NCI-H2107 treated with DMSO at 0.1 percent for 48 hours (cell line): ENCODE measurements around the gene XRCC5.

Experiments used
- DNase-seq: peaks from one replicate; lab custom pipeline; 2025; ENCODE audit not compliant: unreplicated experiment; lab: John Stamatoyannopoulos, UW

The XRCC5 gene

DNA sequence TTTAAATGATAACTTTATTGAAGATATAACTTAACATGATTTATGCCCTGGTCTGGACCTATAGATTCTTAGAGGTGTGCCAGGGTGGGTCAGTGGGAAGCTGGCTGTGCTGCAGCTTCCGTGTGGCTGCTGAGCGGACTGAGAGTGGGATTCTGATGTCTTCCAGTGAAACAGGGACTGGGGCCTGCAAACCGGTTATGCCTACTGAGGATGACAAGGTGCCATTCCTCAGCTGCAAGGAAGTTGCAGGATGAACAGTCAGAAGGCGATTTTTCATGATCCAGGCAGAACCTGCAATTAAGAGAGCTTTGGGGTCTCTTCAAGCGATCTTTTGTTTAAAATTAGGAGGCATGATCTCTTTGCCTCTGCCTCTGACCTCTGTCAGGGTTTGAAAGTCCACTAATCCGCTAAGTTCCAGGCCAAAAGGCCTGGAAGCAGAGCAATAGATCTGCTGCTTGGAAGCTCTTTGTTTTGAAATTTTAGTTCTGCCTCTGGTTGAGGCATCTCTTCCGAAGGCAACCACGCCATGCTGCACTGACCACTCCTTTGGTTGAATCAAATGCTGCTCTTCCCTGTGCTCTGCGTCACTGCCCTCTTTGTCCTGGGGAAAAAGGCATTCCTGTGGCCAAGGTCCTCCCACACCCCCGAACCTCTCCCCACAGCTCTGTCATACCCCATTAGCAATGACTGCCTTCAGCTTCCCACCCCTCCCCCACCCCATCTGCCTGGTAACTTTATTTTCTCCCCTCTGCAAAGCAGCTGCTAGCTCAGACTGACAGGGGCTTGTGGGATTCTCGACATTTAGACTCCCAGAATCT, 25.5 kb upstream of the XRCC5 start:
- peak; percentile 60 for DNase-seq

DNA sequence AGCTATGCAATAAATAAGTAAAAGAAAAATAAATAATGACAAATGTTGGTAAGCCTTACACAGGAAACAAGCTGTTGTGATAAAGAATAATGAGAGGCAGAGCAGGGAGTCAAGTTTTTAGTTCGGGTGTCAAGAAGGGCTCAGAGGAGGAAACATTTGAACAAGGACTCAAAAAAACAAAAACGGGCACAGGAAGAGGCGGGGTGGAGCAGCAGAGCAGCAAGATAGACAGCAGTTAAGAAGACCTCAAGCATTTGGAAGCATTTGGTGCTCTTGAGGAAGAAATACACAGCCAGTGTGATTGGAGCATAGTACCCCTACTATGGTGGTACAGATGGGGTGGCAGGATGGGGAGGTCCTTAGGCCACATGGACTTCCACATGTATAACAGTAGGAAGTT, 24.6 kb upstream of the XRCC5 start:
- no peak for DNase-seq

DNA sequence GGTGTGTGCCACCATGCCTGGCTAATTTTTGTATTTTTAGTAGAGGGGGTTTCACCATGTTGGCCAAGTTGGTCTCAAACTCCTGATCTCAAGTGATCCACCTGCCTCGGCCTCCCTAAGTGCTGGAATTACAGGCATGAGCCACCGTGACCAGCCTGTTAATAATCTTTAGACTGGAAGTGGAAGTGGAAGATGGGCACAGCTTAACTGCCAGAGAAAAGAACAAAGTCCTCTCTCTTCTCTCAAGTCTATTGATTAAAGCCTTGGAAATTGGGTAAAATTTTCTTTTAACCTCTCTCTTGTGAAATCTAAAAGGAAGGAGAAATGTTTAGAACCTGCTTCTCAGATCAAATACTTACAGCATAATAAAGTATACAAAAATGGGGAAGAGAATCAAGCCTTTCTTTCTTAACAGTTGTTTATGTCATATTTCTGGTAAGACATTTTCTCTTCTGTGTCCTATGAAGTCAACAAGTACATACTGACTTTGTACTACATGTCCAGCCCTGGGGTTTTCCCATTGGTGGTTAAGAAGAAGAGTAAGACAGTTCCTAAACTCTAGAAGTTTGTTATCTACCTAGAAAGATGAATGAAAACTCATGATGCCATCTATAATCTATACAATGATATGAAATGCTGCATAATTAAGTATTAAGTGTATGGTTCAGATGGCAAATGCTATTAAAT, 22.8 kb upstream of the XRCC5 start:
- no peak for DNase-seq

GRCh38 chr2:216090369-216090786, 18.8 kb upstream of the XRCC5 start:
- DNase-seq: no peak

GRCh38 chr2:216092646-216093045, 16.5 kb upstream of the XRCC5 start:
- no peak for DNase-seq

- no peak for DNase-seq
These were observed 14.4 kb upstream of the XRCC5 start for GRCh38 chr2:216094701-216095100.

- no peak for DNase-seq
These were observed 10.5 kb upstream of the XRCC5 start for GRCh38 chr2:216098421-216099334.

DNA sequence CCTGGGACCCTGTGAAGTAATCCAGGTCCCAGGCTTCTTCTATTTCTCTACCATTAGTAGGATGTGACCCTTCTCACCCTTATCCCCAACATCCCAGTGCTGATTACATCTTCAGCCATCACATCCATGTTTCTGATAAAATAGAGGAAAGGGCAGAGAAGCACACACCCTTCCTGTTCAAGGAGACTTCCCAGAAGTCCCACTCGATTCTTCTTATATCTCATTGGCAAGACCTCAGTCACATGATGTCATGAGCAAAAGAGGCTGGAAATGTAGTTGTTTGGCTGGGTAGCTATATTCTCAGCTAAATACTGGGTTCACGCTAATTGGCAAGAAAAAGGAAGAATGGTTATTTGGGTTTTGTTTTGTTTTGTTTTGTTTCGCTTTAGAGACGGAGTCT, 8.0 kb upstream of the XRCC5 start:
- DNase-seq: no peak

DNA sequence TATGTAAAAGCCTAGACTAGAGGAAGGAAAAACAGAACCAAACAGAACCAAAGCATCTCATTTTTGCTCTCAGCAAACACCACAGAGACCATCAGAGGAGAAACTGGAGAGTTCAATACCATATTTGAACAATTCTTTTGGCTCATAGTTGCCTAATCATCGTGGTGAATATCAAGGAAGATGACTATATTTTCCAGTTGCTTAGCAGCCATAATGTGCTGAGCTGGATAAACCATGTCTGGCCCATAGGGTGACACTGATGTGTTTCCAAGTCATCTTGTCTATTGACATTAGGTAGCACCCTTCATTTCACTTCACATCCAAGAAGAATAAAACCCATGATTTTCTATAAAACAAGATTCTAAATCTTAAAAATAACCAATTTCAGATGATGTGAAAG, 5.9 kb upstream of the XRCC5 start:
- DNase-seq: no peak

DNA sequence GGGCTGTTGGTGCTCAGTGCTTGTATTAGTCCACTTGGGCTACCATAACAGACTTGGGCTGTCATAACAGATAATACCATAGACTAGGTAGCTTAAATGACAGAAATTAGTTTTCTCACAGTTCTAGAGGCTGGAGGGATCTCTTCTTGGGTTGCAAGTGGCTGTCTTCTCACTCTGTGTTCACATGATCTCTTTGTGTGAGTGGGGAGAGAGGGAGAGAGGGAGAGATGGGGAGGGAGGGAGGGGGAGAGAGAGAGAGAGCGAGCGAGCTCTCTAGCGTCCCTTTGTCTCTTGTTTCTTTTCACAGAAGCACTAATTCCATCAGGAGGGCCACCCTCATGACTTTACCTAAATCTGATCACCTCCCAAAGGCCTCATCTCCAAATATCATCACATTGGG, 4.5 kb upstream of the XRCC5 start:
- DNase-seq: no peak

DNA sequence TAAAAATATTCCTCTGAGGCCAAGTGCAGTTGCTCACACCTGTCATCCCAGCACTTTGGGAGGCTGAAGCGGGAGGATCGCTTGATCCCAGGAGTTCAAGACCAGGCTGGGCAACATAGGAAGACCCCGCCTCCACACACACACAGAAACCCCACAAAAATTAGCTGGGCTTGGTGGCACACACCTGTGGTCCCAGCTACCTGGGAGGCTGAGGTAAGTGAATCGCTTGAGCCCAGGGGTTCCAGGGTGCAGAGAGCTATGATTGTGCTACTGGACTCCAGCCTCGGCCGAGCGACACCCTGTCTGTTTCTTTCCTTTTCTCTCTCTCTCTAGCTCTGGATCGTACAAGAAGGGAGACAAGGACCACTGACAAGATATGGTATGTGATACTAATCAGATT, 1.8 kb upstream of the XRCC5 start:
- no peak for DNase-seq

DNA sequence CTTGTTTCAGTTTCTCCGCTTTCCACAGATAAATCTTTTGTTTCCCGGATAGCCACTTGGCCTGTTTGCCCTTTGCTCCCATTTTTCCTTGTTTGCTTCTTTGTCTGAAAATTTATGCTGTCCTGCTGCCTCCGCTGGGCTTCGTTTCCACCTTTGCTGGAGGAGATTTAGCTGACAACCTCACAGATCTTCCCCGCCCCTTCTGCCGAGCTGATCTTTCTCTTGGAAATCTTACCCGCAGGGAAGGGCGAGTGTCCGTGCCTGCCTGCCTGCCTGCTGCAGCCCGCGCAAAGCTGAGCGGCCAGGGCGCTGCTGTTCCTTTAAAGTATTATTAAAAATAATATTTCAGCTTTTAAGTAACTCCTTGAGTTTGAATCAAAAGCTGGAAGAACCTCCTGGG, 1.4 kb upstream of the XRCC5 start:
- no peak for DNase-seq

- DNase-seq: no peak
These were observed 710 bp upstream of the XRCC5 start for GRCh38 chr2:216108310-216108966.

- peak; percentile 27 for DNase-seq
These were observed 940 bp downstream of the XRCC5 start for GRCh38 chr2:216109962-216110614.

DNA sequence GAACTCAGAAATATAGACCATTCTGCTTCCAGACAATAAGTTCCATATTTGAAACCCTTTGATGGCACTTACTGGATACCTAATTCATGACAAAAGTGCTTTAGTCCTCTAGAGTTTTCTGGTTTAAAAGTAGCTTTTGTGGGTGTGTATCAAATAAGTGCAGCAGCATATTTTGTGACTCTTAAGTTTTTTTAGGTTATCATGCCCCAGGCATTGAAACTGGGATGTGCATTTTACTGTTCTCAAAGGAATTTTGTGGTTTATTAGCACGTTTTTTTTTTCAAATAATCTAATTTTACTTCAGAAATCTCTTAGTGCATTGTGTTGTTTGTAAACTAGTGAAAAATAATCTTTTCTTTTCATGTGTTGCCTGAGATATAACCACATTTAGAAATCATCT, 1.5 kb downstream of the XRCC5 start:
- DNase-seq: no peak

DNA sequence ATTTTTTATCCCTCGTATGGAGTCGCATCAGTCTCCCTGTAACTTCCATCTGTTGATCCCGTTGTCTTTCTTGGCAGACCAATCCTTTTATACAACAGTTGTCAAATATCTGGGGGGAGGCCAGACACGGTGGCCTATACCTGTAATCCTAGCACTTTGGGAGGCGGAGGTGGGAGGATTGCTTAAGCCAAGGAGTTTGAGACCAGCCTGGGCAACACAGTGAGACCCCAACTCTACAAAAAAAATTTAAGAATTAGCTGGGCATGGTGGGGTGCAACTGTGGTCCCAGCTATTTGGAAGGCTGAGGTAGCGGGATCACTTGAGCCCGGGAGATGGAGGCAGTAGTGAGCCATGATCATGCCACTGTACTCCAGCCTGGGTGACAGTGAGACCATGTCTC, 2.0 kb downstream of the XRCC5 start:
- no peak for DNase-seq

DNA sequence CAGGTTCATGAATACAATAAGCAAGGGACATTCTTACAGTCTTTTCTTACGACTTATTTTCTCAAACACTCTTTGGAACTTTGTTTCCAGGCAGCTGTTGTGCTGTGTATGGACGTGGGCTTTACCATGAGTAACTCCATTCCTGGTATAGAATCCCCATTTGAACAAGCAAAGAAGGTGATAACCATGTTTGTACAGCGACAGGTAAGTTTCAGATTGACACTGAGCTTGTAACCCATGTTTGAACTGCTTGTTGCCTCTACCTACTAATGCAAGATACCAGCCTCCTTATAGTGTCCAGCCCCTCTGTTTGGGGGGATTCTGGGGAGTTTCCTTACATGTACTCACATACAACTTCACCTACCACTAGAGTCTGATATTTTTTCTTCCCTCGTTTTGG, 3.8 kb downstream of the XRCC5 start:
- no peak for DNase-seq

- DNase-seq: no peak
These were observed 4.4 kb downstream of the XRCC5 start for GRCh38 chr2:216113572-216113971.

GRCh38 chr2:216114382-216114713, 5.2 kb downstream of the XRCC5 start:
- DNase-seq: no peak

- peak; percentile 99 for DNase-seq
These were observed 5.8 kb downstream of the XRCC5 start for GRCh38 chr2:216114714-216115531.
